DMS79 treated with DMSO at 0.1 percent for 48 hours (cell line): ENCODE results near the gene LMOD1.
A peak's percentile ranks its signal among the peaks of the same experiment; 100 is the strongest.
"Not testable (repeated sequence)": the region's sequence is repeated elsewhere in the genome, so short reads cannot be mapped to it uniquely, and the experiment has no call there.

Experiments used
- DNase-seq: peaks from one replicate; lab custom pipeline; 2025; lab: John Stamatoyannopoulos, UW

Gene LMOD1

GRCh38 chr1:201947697-201948008 lies 1.3 kb upstream of the LMOD1 start:
- DNase-seq: no peak

DNA sequence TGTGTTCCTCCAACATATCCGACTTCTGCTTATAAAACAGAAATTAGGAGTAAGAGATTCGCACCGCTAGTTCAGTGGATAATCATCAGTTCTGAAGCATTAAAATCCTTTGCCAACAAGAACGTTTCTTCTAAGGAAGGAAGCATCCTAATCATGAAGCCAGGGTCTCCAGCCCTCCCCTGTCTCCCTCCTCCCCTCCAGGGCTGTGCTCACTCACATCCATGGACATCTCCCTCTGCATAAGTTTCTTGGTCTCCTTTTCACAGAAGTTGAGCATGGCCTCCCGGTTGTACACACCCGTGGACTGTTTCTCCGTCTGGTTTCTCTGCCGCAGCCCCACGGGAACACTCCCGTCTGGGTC lies 505 bp downstream of the LMOD1 start:
- no peak for DNase-seq

- no peak for DNase-seq
These were observed 1.2 kb downstream of the LMOD1 start for GRCh38 chr1:201945157-201945556.

- no peak for DNase-seq
These were observed 1.7 kb downstream of the LMOD1 start for GRCh38 chr1:201944639-201945038.

GRCh38 chr1:201944002-201944401 lies 2.3 kb downstream of the LMOD1 start:
- DNase-seq: no peak

GRCh38 chr1:201942129-201942495 lies 4.2 kb downstream of the LMOD1 start:
- no peak for DNase-seq

GRCh38 chr1:201941420-201942128 lies 4.8 kb downstream of the LMOD1 start:
- peak; percentile 19 for DNase-seq

- DNase-seq: not testable (repeated sequence)
These were observed 6.0 kb downstream of the LMOD1 start for GRCh38 chr1:201940316-201940715.

- DNase-seq: no peak
These were observed 6.8 kb downstream of the LMOD1 start for GRCh38 chr1:201939574-201939973.

DNA sequence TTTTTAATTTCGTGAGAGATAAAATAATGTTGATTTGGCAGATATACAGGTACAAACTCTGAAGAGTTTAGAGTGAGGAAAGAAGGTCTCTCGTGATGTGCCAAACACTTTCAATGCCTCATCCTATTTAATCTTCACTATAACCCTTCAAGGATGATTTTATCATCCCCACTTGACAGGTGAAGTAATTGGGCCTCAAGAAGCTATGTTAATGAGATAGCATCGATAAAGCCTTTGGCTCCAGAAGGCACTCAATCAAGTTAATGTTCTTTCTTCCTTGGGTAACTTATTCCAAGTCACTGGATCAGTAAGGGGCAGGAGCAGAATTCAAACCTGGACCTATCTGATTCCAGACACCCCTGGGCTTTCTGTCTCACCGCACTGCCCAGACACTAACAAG lies 7.2 kb downstream of the LMOD1 start:
- DNase-seq: no peak

DNA sequence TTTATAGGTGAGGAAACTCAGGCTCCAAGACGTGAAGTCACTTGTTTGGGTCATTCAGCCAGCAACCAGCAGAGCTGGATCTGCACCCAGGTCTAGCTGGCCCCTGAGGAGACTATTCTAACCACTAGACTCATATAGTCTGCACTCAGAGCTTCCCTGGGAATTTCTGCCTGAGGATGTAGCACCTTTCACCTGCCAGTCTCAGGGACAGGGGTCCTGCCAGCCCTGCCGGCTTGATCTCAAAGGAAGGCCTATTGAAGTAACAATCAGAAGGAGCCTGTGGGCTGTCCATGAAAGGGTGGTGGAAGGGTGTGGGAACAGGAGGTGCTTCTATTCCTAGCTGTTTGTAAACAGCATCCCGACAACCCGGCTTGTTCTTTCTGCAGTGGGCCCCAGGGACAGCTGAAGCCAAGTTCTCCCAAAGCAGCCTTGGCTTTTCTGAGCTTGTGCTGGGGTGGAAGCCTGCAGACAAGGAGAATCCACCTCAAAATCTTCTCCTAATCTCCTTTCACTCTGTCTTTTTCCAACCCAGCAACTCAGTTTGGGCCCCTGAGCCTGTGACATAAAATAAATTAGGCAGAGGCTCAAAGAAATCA lies 7.8 kb downstream of the LMOD1 start:
- no peak for DNase-seq

DNA sequence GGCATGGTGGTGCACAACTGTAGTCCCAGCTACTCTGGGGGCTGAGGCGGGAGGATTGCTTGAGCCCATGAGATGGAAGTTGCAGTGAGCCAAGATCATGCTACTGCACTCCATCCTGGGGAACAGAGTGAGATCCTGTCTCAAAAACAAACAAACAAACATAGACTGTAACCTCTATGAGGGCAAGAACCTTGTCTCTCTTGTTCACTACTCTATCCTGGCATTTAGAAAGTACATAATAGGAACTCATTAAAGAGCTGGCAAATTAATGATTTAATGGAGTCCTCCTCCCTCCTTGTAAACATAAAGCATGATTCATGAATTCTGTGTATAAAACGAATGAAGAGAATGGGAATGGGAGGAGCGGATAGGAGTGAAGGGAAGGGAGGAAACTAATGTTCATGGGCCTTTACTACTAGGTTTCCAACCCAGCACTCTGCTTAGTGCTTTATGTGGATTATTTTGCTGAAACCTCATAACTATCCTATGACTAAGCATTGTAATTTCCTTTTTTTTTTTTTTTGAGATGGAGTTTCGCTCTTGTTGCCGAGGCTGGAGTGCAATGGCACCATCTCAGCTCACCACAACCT lies 8.6 kb downstream of the LMOD1 start:
- no peak for DNase-seq

DNA sequence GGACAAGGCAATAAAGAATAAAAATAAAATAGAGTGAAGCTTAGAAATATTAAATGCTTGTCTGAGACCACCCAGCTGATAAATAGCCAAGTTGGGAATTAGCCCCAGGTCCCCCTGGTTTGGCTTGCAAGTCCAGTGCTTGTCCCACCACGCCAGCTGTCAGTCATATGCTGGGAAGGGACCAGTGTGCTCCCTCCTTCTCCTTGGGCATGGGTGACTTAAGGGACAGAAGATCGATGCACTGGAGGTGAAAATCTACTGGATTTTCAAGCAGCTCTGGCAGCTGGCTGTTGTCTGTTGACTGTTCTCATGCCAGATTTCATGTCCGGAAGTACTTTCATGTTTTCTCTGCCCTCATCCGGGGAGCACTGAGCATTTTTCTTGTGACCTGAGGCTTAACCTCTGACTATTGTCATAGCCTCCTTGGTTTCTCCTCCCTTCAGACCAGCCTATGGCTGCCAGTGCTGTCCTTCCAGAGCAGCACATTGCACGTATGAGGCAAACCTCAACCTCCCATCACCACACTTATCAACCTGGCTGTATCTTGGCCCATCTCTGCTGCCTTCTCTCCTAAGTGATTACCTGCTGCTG lies 12.4 kb downstream of the LMOD1 start:
- no peak for DNase-seq

- no peak for DNase-seq
These were observed 15.5 kb downstream of the LMOD1 start for GRCh38 chr1:201930803-201931202.

- DNase-seq: no peak
These were observed 16.2 kb downstream of the LMOD1 start for GRCh38 chr1:201930137-201930536.

DNA sequence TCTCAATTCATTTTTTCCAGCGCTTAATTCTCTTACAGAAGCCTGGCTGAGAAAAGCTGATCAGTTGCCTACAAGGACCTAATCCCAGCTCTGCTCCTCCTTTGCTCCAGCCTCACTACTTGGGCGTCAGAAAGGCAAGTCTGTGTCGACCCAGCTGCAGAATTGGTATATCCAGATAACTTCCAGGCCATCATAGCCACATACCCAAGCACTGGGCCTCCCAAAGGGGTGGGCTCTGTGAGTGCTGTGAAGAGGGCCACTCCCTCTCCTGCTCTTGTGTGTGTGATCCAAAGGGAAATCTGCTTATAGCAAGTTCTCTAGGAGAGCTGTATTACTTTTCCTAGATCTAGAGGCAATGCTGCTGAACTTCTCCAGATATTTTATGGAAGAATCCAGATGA lies 18.1 kb downstream of the LMOD1 start:
- no peak for DNase-seq

DNA sequence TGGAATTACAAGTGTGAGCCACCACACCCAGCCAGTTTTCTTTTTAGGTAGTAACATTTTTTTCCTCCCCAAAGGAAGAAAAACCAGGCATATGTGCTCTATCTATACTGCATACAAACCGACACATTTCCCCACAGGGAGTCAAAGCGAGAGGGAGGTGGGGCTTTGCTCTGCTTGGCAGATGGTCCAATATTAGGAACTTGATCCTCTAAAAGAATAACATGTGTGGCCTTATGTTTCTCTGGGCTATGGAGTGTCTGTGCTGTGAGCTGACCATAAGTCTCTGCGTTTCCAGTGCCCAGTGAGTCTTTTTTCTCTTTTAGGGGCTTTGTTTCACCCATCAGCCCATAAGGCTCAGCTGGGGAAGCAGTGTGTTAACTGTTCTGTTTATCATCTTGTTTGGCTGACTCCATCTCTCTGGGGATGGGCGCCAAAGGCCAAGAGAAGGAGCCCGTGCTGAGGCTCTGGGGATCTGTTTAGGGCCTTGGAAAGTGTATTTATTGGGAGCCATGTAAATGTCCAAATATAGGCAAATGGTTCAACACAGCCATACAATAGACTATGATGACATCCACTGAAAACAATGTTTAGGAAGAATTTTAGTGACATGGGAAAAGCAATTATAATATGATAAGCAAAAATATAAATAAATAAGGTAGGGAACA lies 20.2 kb downstream of the LMOD1 start:
- DNase-seq: no peak

GRCh38 chr1:201925301-201925567 lies 21.1 kb downstream of the LMOD1 start:
- no peak for DNase-seq

DNA sequence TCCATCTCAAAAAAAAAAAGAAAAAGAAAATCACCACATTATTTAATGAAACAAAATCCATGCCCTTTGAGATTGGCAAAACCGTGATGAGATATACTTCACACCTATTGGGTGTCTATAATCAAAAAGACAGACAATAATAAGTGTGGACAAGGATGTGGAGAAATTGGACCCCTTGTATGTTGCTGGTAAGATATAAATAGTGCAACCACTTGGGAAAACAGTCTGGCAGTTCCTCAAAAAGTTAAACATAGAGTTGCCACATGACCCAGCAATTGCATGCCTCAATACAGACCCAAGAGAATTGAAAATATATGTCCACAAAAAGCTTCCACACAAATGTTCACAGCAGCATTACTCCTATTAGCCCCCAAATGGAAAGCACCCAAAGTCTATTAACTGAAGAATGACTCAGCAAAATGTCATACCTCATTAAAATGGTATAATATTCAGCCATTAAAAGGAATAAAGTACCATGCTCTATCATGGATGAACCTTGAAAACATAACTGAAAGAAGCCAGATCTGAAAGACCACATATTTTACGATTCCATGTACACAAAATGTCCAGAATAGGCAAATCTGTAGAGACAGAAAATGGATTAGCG lies 24.3 kb downstream of the LMOD1 start:
- DNase-seq: no peak

DNA sequence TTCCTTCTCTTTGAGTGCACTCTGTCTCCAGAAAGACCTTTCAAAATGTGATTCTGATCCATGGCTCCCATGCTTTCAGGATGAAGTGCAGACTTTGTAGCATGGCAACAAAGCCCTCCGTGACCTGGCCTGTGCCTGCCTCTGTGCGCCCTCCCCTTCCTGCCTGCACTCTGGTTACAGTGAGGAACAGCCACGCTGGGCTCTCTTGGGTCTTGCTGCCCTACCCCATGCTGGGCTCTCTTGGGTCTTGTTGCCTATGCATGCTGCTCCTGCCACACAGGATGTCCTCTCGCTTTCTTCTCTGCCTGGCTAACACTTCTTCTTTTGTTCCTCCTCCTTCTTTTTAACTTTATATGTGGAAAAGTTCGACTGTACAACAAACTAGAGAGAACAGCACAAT lies 28.0 kb downstream of the LMOD1 start:
- no peak for DNase-seq

DNA sequence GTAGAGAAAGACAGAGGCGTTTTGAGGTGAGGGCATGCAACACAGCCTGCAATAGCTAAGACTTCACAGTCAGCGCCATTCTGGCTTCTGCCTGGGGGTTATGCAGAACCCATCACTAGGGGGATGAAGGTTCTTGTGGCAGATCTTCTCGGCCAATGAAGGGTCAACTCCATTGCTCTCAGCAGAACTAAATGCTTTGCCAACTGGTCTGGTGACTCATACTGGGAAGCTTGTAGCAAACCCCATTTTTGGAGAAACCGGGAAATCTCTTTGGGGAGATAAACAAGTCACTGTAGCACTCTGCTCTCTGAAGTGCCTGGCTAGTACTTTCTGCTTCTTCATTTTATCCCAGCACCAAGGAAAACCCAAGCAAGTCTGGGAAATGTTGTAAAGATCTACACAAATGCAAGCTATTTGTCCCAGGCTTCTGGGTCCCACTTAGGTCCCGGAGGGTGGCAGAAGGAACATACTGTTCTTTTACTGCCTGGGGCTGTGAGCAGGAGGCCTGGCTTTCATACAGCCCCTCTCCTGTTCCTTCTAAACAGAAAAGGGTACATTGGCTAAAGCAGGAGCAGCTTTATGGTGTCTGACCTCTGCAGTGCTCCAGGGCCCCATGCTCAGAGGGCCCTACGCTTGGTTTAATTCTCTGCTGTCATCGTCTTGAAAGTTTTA lies 28.9 kb downstream of the LMOD1 start:
- DNase-seq: no peak

DNA sequence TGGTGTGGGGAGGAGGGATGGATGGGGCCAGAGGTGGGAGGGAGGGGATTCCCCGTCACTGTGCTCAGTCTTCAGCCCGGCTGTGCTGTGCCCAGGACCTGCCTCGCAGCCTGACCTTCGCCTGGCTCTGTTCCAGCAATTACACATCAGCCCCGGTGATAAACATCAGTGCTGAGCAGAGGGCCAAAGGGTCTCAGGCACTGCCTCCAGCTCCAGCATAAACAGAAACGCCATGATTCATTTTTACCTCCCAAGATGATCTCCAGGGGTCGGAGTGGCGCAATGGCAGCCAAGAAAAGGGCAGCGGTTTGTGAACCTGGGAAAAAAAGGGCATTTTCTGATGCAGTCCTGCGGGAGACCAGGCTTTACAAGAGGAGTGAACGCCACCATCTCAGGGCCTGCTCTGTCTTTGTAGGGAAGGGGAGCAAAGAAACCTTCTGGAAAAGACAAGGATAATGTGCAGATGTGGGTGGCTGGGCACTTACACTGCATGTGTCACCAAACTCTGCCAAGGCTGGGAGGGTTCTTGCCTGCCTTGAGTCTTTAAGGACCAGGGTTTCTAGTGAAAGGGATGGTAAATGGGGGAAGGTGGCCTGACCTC lies 29.6 kb downstream of the LMOD1 start:
- peak; percentile 39 for DNase-seq
